ENCODE measurements around the gene RBM22.
"Not testable (repeated sequence)": the region's sequence is repeated elsewhere in the genome, so short reads cannot be mapped to it uniquely, and the experiment has no call there.

The RBM22 gene

DNA sequence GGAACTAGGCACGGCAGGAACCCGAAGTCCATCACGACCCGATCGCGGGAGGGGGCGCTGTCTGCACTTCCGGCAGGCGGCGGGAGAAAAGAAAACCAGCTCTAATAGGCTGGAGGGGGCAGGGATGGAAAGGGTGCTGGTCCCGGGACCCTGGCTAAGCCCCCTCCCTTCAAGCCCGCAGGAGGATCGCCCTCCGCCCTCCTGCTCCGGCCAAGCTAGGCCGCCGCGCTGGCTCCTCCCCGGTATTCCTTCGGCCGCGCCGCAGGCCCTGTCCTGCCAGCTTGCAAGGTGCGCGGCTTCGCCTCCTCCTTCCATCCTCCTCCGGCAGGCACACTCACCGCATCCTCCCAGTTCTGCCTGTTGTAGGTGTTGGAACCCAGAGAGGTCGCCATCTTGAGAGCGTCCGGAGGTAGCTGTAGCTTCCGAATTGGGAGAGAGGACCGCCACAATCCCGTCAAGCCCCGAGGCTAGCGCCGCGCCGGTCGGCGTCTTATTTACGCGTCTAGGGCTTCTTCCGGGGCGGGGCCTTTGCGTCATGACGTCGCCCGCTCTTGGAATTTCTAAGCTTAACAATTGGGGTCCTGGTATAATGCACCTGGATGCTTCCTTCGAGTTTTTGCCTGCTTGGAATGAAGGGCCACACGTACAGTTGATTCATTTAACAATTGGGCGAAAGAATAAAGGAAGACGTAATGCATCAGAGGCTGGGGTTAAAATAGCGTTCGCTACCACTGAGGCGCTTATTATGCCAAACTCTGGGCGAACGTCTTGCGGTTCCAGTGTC is at the start of gene RBM22:
RBM22 (minus strand) TSS at position 469 of the 784 bp plus-strand sequence; CDS start at position 392, 77 bp downstream.
- peak; percentile 77 to 86 for DNase-seq (ENCODE audit: low read depth in 1 of 2, low spot score in 1 of 2)

DNA sequence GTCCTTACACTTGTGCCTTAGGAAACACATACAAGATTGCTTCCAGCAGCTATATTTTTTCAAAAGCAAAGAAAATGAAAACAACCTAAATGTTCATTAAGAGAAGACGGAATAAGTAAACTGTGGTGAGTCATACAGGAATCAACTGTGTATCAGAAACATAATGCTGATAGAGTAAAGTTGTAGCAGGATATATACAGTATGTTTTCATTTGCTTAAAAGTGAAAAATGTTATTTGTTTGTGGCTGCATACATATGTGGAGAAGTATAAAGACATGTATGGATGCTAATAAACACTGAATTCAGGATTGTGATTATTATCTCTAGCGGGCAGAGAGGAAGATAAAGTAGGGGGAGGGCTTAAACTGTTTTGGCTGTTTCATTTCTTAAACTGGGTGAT is 49.6 kb upstream of the RBM22 start:
- no peak for DNase-seq (ENCODE audit: low read depth in 1 of 2, low spot score in 1 of 2)

GRCh38 chr5:150743142-150743488 is 42.3 kb upstream of the RBM22 start:
- not testable (repeated sequence) for DNase-seq (ENCODE audit: low read depth in 1 of 2, low spot score in 1 of 2)

- not testable (repeated sequence) for DNase-seq (ENCODE audit: low read depth in 1 of 2, low spot score in 1 of 2)
Observed at GRCh38 chr5:150742455-150743141, 41.7 kb upstream of the RBM22 start.

- no peak for DNase-seq (ENCODE audit: low read depth in 1 of 2, low spot score in 1 of 2)
Observed at GRCh38 chr5:150740992-150741391, 40.1 kb upstream of the RBM22 start.

DNA sequence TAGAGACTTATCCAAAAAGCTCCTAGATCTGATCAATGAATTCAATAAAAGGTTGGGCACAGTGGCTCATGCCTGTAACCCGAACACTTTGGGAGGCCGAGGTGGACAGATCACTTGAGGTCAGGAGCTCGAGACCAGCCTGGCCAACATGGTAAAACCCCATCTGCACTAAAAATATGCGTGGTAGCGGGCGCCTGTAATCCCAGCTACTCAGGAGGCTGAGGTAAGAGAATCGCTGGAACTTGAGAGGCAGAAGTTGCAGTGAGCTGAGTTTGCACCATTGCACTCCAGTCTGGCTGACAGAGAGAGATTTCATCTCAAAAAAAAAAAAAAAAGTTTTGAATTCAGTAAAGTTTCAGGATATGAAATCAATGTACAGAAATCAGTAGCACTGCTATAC is 38.0 kb upstream of the RBM22 start:
- DNase-seq (ENCODE audit: low read depth in 1 of 2, low spot score in 1 of 2): no peak

DNA sequence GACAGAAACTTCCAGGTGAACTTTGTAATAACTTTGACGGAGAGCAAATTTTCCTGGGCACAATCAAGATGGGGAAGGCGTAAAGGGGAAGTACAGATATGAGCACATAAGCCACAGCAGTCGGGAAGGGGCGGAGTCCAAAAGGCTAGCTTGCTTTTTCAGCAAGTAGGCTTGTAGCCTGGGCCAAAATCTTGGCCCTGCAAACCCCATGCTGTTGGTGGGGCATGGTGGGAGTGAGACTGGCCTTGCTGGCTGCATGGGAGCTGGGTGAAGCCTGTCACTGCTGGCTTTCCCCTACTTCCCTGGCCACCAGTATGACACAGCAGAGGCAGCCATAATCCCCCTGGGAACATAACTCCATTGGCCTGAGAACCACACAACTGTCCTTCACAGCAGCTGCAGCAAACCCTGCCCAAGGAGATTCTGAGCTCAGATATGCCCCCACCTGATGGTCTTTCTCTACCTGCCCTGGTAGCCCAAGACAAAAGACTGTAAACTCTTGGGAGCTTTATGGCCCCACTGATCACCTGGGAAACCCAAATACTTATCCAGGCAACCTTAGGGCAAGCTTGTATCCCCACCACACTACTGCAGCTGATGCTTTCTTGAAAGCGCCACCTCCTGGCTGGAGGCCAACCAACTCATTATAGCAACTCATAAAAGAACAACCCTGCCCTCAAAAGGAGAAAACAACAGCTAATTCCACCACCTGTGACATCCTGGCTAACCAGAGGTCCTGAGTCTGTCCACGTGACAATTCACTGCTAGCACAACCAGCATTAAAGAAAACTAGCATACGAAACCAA is 33.9 kb upstream of the RBM22 start:
- no peak for DNase-seq (ENCODE audit: low read depth in 1 of 2, low spot score in 1 of 2)

DNA sequence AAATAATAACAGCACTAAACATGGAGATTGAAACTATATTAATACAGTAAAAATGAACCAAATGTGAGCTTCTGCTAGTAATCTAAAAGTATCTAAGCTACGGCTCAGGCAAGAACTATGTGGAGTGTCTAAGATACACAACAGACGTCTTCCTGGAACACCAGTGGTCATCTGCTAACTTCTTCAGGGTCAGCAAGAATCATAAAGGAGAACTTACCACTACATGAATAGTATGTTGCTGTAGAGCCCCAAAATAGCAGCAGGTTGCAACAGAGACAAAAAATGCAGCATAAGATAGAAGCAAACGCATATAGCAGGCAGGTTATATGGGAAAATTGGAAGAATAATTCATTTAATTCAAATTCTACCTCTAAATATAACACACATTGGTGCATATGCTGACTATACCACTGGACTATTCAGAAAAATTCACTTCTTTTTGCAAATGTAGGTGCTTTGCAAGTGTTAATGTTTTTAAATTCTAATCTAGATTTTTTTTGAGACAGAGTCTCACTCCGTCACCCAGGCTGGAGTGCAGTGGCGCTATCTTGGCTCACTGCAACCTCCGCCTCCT is 30.9 kb upstream of the RBM22 start:
- no peak for DNase-seq (ENCODE audit: low read depth in 1 of 2, low spot score in 1 of 2)

DNA sequence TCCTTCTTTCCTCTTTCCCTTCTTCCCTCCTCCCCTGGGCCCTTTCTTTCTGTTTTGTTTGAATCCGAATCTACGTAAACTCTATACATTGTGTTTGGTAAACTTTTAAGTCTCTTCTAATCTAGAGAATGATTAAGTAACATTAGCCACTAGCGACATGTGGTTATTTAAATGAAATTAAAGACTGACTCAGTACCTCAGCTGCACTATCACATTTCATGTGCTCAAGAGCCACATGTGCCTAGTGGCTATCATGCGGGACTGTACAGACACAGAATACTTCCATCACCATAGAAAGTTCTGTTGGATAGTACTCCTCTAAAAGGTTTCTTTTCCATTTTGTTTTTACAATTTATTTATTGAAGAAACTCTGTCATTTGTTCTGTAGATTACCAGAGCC is 29.0 kb upstream of the RBM22 start:
- DNase-seq (ENCODE audit: low read depth in 1 of 2, low spot score in 1 of 2): no peak

GRCh38 chr5:150723845-150724244 is 23.0 kb upstream of the RBM22 start:
- DNase-seq (ENCODE audit: low read depth in 1 of 2, low spot score in 1 of 2): no peak

DNA sequence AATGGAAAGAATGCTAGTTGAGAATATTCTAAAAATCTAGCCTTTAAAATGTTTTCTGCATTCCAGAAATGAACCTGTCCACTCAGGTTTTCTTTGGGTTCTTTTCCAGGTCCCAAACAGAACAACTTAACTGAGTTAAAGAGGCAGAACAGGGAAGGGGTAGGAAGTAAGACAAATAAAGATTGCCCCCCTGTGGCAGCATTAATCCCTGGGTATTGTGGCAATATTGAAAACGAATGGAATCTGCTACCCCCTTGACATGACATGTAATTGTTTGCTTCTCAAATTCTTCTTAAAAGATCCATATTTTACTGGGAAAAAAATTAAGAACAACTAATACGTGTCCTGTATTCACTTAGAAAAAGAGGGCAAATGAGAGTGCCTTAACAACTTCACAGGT is 9.3 kb upstream of the RBM22 start:
- no peak for DNase-seq (ENCODE audit: low read depth in 1 of 2, low spot score in 1 of 2)

- no peak for DNase-seq (ENCODE audit: low read depth in 1 of 2, low spot score in 1 of 2)
Observed at GRCh38 chr5:150706776-150707390, 6.0 kb upstream of the RBM22 start.

DNA sequence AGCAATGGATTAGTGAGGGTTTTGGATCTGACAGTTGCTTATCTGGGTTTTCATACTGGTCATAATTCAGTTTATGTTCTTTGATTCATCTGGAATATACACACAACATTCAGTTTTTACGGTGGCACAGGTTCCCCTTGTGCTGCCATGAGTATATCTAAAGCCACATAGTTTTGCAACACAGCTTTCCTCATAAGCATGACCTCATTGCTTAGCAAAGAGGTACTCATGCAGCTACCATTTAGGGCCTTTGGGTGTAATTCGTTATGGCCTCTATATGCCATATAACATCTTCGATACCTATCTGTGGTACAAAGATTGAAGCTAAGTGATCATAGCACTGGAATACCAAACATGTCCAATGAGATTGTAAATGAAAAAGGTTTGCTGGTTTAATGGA is 2.9 kb upstream of the RBM22 start:
- DNase-seq (ENCODE audit: low read depth in 1 of 2, low spot score in 1 of 2): no peak

DNA sequence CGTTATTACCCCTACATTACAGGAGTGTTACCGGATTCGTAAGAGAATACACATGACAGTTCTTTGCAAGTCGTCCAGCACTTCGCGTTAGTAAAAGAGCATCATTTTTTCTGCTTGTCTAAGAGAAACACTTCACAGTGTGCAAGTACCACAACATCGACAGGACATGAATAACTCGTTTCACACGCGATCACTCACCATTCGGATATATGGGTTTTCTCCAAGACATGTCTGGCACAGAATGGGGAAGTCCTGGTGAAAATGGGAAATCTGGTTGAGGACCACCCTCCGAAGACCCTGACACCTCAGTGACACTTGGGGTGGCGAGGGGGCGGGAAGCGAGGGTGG is 642 bp downstream of the RBM22 start:
- no peak for DNase-seq (ENCODE audit: low read depth in 1 of 2, low spot score in 1 of 2)

DNA sequence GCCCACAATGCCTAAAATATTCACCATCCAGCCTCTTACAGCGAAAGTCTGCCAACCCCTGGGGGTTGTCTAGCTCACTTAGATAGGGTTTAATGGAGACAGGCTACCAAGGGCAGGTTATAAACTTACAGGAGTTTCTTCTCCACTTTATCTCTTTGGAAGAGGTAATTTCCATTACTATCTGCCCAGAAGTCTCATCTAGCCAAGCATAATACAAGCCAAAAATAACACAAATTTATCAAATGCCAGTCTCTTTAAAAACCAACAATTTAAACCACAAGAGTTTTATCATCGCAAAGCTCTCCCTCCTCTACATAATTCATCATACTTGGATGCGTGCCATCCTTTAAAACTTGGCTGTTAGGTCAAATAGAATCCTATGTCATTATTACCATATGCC is 6.2 kb downstream of the RBM22 start:
- DNase-seq (ENCODE audit: low read depth in 1 of 2, low spot score in 1 of 2): no peak

GRCh38 chr5:150692276-150692675 is 8.6 kb downstream of the RBM22 start:
- no peak for DNase-seq (ENCODE audit: low read depth in 1 of 2, low spot score in 1 of 2)

DNA sequence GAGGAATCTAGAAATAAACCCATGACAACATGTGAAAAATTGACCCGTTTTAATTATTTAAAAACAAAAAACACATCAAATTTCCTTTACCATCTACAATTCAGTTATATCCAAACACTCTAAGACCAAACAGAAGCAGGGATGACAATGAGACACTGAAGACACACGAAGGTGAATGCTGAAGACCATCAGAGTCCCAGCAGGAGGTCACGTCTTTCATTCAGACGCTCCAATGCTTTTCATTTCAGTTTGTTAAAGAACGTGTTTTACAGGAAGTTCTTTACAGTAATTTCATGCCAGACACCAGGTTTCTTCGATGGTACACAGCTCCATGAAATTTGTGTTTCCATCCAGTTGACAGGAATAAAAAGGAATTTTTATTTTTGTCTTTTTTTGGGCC is 10.1 kb downstream of the RBM22 start:
- DNase-seq (ENCODE audit: low read depth in 1 of 2, low spot score in 1 of 2): no peak

- DNase-seq (ENCODE audit: low read depth in 1 of 2, low spot score in 1 of 2): no peak
Observed at GRCh38 chr5:150689120-150689519, 11.7 kb downstream of the RBM22 start.

DNA sequence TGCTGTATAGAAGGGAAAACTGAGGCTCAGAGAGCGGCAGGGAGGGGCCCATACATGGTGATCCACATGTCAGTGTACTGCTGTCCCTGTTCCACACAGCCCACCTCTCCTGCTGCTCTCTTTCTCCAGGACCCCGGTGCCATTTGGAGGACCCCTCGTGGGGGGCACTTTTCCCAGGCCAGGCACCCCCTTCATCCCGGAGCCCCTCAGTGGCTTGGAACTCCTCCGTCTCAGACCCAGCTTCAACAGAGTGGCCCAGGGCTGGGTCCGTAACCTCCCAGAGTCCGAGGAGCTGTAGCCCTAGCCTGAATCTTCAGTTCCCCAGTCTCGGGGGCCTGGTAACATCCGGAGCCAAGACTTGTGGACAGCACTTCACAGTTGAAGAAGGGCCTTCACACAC is 24.3 kb downstream of the RBM22 start:
- no peak for DNase-seq (ENCODE audit: low read depth in 1 of 2, low spot score in 1 of 2)

DNA sequence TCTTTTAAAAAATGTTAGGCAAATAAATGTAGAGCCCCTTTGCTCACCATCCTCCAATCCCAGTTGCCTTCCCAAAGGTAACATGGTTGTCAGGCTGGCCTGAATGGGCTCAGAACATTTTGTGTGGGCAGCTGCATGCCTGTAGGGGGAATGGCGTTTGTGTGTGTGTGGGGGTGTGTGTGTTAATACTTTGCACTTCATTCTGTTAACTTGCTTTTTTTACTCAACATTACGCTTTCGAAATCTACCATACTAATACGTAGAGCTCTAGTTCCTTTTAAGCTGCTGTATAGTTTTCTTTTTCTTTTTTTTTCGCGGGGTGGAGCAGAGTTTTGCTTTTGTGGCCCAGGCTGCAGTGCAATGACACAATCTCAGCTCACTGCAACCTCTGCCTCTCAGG is 25.8 kb downstream of the RBM22 start:
- DNase-seq (ENCODE audit: low read depth in 1 of 2, low spot score in 1 of 2): no peak

GRCh38 chr5:150674341-150674821 is 26.5 kb downstream of the RBM22 start:
- DNase-seq (ENCODE audit: low read depth in 1 of 2, low spot score in 1 of 2): no peak

Measured in stimulated activated CD4-positive, alpha-beta T cell treated with anti-CD3 and anti-CD28 coated beads, Interleukin-15, amount 100 ng/mL, for 1 hour (primary cell).